Activated T-cell treated with anti-CD3 and anti-CD28 coated beads, Interleukin-2, amount 50 U/mL, for 24 hours (primary cell): ENCODE results near the gene UBXN6.
A peak's percentile ranks its signal among the peaks of the same experiment; 100 is the strongest.

Source experiments
- DNase-seq: peaks from one replicate; pipeline ENCODE4 v3.0.0-alpha.2; 2020
- H3K27ac Mint-ChIP-seq: 2 replicates; pipeline ENCODE4 v1.8.0; 2020; ENCODE audit warnings: mild to moderate bottlenecking, mixed read lengths
- H3K27me3 Mint-ChIP-seq: 2 replicates; pipeline ENCODE4 v1.8.0; 2020; ENCODE audit warnings: mixed read lengths
- H3K36me3 Mint-ChIP-seq: 2 replicates; pipeline ENCODE4 v1.8.0; 2020; ENCODE audit warnings: low read depth, mixed read lengths
- H3K4me1 Mint-ChIP-seq: 2 replicates; pipeline ENCODE4 v1.8.0; 2020; ENCODE audit warnings: low read depth, mixed read lengths
- H3K4me3 Mint-ChIP-seq: 2 replicates; pipeline ENCODE4 v1.8.0; 2020; ENCODE audit warnings: mild to moderate bottlenecking, moderate library complexity, mixed read lengths
- H3K9me3 Mint-ChIP-seq: 2 replicates; pipeline ENCODE4 v1.8.0; 2020; ENCODE audit warnings: mixed read lengths

UBXN6 gene

GRCh38 chr19:4454747-4455718, 2.6 kb downstream of the UBXN6 start:
- H3K4me1 Mint-ChIP-seq: peaks cover 17% of the 10 kb centered on the region
- H3K27ac Mint-ChIP-seq: peak overlapping the region; percentile 89
- H3K4me3 Mint-ChIP-seq: no peak overlapping the region
- no peaks in the 10 kb centered on the region for H3K9me3 Mint-ChIP-seq
- peaks cover 30% of the 10 kb centered on the region for H3K36me3 Mint-ChIP-seq
- H3K27me3 Mint-ChIP-seq: no peaks in the 10 kb centered on the region
- no peak for DNase-seq

- Mint-ChIP-seq H3K27me3 (no peaks in the 10 kb centered on the region), H3K27ac (no peak overlapping the region), H3K4me1 (peaks cover 17% of the 10 kb centered on the region), H3K9me3 (no peaks in the 10 kb centered on the region), H3K4me3 (no peak overlapping the region), H3K36me3 (peaks cover 44% of the 10 kb centered on the region)
- DNase-seq: no peak
Measured at GRCh38 chr19:4453232-4454179, 4.1 kb downstream of the UBXN6 start.

GRCh38 chr19:4452230-4452990, 5.2 kb downstream of the UBXN6 start:
- Mint-ChIP-seq H3K27me3 (no peaks in the 10 kb centered on the region), H3K9me3 (no peaks in the 10 kb centered on the region), H3K4me1 (peaks cover 12% of the 10 kb centered on the region), H3K36me3 (peaks cover 51% of the 10 kb centered on the region), H3K4me3 (no peak overlapping the region), H3K27ac (no peak overlapping the region)
- no peak for DNase-seq

- no peak overlapping the region for H3K27ac Mint-ChIP-seq
- DNase-seq: no peak
Measured at GRCh38 chr19:4449639-4450028, 8.0 kb downstream of the UBXN6 start.

GRCh38 chr19:4449022-4449638, 8.5 kb downstream of the UBXN6 start:
- H3K27me3 Mint-ChIP-seq: no peaks in the 10 kb centered on the region
- H3K9me3 Mint-ChIP-seq: no peaks in the 10 kb centered on the region
- H3K4me3 Mint-ChIP-seq: no peak overlapping the region
- H3K27ac Mint-ChIP-seq: no peak overlapping the region
- H3K36me3 Mint-ChIP-seq: peaks cover 77% of the 10 kb centered on the region
- DNase-seq: no peak
- no peaks in the 10 kb centered on the region for H3K4me1 Mint-ChIP-seq

More at GRCh38 chr19:4449639-4450028, 8.0 kb downstream of the UBXN6 start:
- peaks cover 72% of the 10 kb centered on the region for H3K36me3 Mint-ChIP-seq
- H3K27me3 Mint-ChIP-seq: no peaks in the 10 kb centered on the region
- H3K4me1 Mint-ChIP-seq: no peaks in the 10 kb centered on the region
- no peak overlapping the region for H3K4me3 Mint-ChIP-seq
- no peaks in the 10 kb centered on the region for H3K9me3 Mint-ChIP-seq

GRCh38 chr19:4448147-4448985, 9.2 kb downstream of the UBXN6 start:
- Mint-ChIP-seq H3K36me3 (peaks cover 83% of the 10 kb centered on the region), H3K27ac (peak overlapping the region; percentile 68), H3K9me3 (no peaks in the 10 kb centered on the region), H3K4me1 (no peaks in the 10 kb centered on the region), H3K4me3 (no peak overlapping the region), H3K27me3 (no peaks in the 10 kb centered on the region)
- no peak for DNase-seq

- Mint-ChIP-seq H3K4me1 (no peaks in the 10 kb centered on the region), H3K9me3 (no peaks in the 10 kb centered on the region), H3K36me3 (peaks cover 81% of the 10 kb centered on the region), H3K4me3 (no peak overlapping the region), H3K27me3 (no peaks in the 10 kb centered on the region), H3K27ac (peak overlapping the region; percentile 22)
- no peak for DNase-seq
Measured at GRCh38 chr19:4447327-4448146, 10.1 kb downstream of the UBXN6 start.

GRCh38 chr19:4446704-4447200, 10.8 kb downstream of the UBXN6 start:
- H3K4me3 Mint-ChIP-seq: no peak overlapping the region
- H3K36me3 Mint-ChIP-seq: peaks cover 82% of the 10 kb centered on the region
- DNase-seq: no peak
- peak overlapping the region; percentile 50 for H3K27ac Mint-ChIP-seq
- no peaks in the 10 kb centered on the region for H3K9me3 Mint-ChIP-seq
- H3K4me1 Mint-ChIP-seq: no peaks in the 10 kb centered on the region
- no peaks in the 10 kb centered on the region for H3K27me3 Mint-ChIP-seq

GRCh38 chr19:4445963-4446703, 11.5 kb downstream of the UBXN6 start:
- peak overlapping the region; percentile 50 for H3K27ac Mint-ChIP-seq
- H3K27me3 Mint-ChIP-seq: no peaks in the 10 kb centered on the region
- no peaks in the 10 kb centered on the region for H3K9me3 Mint-ChIP-seq
- no peak overlapping the region for H3K4me3 Mint-ChIP-seq
- no peaks in the 10 kb centered on the region for H3K4me1 Mint-ChIP-seq
- H3K36me3 Mint-ChIP-seq: peaks cover 80% of the 10 kb centered on the region
- no peak for DNase-seq

GRCh38 chr19:4444765-4445741, 12.5 kb downstream of the UBXN6 start:
- Mint-ChIP-seq H3K27ac (peak overlapping the region; percentile 61), H3K4me3 (no peak overlapping the region), H3K36me3 (peaks cover 81% of the 10 kb centered on the region), H3K4me1 (no peaks in the 10 kb centered on the region), H3K27me3 (no peaks in the 10 kb centered on the region), H3K9me3 (no peaks in the 10 kb centered on the region)
- DNase-seq: no peak
